ENCODE measurements around the gene HDC.

HDC gene

DNA sequence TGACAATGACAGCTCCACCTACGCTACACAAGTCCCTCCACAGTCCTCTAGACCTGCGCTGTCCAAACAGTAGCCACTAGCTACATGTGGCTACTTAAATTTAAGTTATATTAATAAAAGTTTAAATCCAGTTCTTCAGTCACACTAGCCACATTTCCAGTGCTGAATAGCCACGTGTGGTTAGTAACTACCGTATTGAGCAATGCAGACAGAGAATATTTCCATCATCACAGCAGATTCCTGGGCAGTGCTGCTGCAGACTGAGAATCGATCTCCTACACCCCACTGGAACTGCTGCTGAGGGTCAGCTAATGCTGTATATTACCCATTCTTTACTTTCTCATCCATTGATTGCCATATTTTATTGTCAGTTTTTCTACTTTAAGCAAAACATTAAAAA is 40.9 kb downstream of the HDC start:
- Histone ChIP-seq H3K36me3 (ENCODE audit: insufficient read depth, low read length) (no peaks in the 10 kb centered on the region), H3K27me3 (ENCODE audit: control insufficient read depth in 1 of 2, insufficient read depth in 2 of 2, low read length in 2 of 2) (no peaks in the 10 kb centered on the region), H3K27ac (ENCODE audit: low read depth, low read length) (no peak overlapping the region), H3K4me3 (ENCODE audit: low read depth in 1 of 2, low read length in 2 of 2) (no peak overlapping the region), H3K9ac (ENCODE audit: low read length) (no peak overlapping the region), H3K4me1 (ENCODE audit: insufficient read depth, low read length) (no peaks in the 10 kb centered on the region), H3K9me3 (ENCODE audit: low read length) (no peaks in the 10 kb centered on the region)

- Histone ChIP-seq H3K9ac (ENCODE audit: low read length) (no peak overlapping the region), H3K36me3 (ENCODE audit: insufficient read depth, low read length) (no peaks in the 10 kb centered on the region), H3K4me1 (ENCODE audit: insufficient read depth, low read length) (no peaks in the 10 kb centered on the region), H3K27ac (ENCODE audit: low read depth, low read length) (no peak overlapping the region), H3K27me3 (ENCODE audit: control insufficient read depth in 1 of 2, insufficient read depth in 2 of 2, low read length in 2 of 2) (no peaks in the 10 kb centered on the region), H3K9me3 (ENCODE audit: low read length) (no peaks in the 10 kb centered on the region), H3K4me3 (ENCODE audit: low read depth in 1 of 2, low read length in 2 of 2) (no peak overlapping the region)
These were observed 43.3 kb downstream of the HDC start for GRCh38 chr15:50222181-50222580.

DNA sequence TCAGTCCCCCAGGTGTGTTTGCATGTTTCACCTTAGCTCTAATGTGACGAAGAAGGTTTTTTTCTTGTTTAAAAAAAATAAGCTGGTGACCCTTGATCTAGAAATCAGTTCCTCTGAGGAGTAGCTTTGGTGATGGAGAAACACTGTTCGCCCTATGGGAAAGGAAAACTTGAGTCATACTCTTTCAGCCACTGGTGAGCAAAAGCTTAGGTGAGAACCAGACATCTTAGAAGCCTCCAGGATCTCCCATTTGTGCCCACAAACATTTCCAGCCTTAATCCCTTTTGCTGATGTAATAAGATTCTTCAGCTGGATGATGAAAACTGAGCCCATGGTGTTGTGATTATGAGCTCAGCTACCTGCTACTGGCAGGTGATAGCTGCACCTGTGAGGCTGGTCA is 45.7 kb downstream of the HDC start:
- Histone ChIP-seq H3K9ac (ENCODE audit: low read length) (no peak overlapping the region), H3K27ac (ENCODE audit: low read depth, low read length) (no peak overlapping the region), H3K9me3 (ENCODE audit: low read length) (no peaks in the 10 kb centered on the region), H3K4me3 (ENCODE audit: low read depth in 1 of 2, low read length in 2 of 2) (no peak overlapping the region), H3K4me1 (ENCODE audit: insufficient read depth, low read length) (no peaks in the 10 kb centered on the region), H3K36me3 (ENCODE audit: insufficient read depth, low read length) (no peaks in the 10 kb centered on the region), H3K27me3 (ENCODE audit: control insufficient read depth in 1 of 2, insufficient read depth in 2 of 2, low read length in 2 of 2) (no peaks in the 10 kb centered on the region)

DNA sequence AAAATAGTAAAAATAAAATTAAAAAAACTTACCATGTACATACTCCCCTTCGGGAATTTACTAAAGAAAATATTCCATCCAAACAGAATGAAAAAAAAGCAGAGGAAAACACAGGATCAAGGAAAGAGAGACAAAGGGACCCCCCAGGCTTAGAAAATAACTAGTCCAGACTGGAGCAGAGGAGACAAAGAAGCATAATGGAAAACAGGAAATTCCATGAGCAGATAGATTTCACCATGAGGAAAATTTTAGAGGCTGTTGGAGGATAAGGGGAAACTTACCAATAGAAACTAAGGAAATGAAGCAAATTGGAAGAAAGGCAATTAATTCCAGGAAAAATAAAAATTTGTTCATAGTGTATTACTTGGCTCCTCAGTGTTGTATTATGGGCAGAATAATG is 46.8 kb downstream of the HDC start:
- Histone ChIP-seq H3K9me3 (ENCODE audit: low read length) (no peaks in the 10 kb centered on the region), H3K4me1 (ENCODE audit: insufficient read depth, low read length) (no peaks in the 10 kb centered on the region), H3K9ac (ENCODE audit: low read length) (no peak overlapping the region), H3K27ac (ENCODE audit: low read depth, low read length) (no peak overlapping the region), H3K27me3 (ENCODE audit: control insufficient read depth in 1 of 2, insufficient read depth in 2 of 2, low read length in 2 of 2) (no peaks in the 10 kb centered on the region), H3K4me3 (ENCODE audit: low read depth in 1 of 2, low read length in 2 of 2) (no peak overlapping the region), H3K36me3 (ENCODE audit: insufficient read depth, low read length) (no peaks in the 10 kb centered on the region)

GRCh38 chr15:50218291-50218690 is 47.2 kb downstream of the HDC start:
- H3K27me3 ChIP-seq (ENCODE audit: control insufficient read depth in 1 of 2, insufficient read depth in 2 of 2, low read length in 2 of 2), result no peaks in the 10 kb centered on the region
- no peak overlapping the region for H3K9ac ChIP-seq (ENCODE audit: low read length)
- H3K9me3 ChIP-seq (ENCODE audit: low read length), result no peaks in the 10 kb centered on the region
- no peak overlapping the region for H3K4me3 ChIP-seq (ENCODE audit: low read depth in 1 of 2, low read length in 2 of 2)
- H3K36me3 ChIP-seq (ENCODE audit: insufficient read depth, low read length), result no peaks in the 10 kb centered on the region
- H3K27ac ChIP-seq (ENCODE audit: low read depth, low read length), result no peak overlapping the region
- H3K4me1 ChIP-seq (ENCODE audit: insufficient read depth, low read length), result no peaks in the 10 kb centered on the region

GRCh38 chr15:50210462-50211157 is 54.9 kb downstream of the HDC start:
- H3K4me1 ChIP-seq (ENCODE audit: insufficient read depth, low read length), result no peaks in the 10 kb centered on the region
- no peak overlapping the region for H3K9ac ChIP-seq (ENCODE audit: low read length)
- no peaks in the 10 kb centered on the region for H3K27me3 ChIP-seq (ENCODE audit: control insufficient read depth in 1 of 2, insufficient read depth in 2 of 2, low read length in 2 of 2)
- no peak overlapping the region for H3K4me3 ChIP-seq (ENCODE audit: low read depth in 1 of 2, low read length in 2 of 2)
- no peak overlapping the region for H3K27ac ChIP-seq (ENCODE audit: low read depth, low read length)
- no peaks in the 10 kb centered on the region for H3K9me3 ChIP-seq (ENCODE audit: low read length)
- H3K36me3 ChIP-seq (ENCODE audit: insufficient read depth, low read length), result no peaks in the 10 kb centered on the region

- H3K27me3 ChIP-seq (ENCODE audit: control insufficient read depth in 1 of 2, insufficient read depth in 2 of 2, low read length in 2 of 2), result no peaks in the 10 kb centered on the region
- no peak overlapping the region for H3K4me3 ChIP-seq (ENCODE audit: low read depth in 1 of 2, low read length in 2 of 2)
- H3K4me1 ChIP-seq (ENCODE audit: insufficient read depth, low read length), result no peaks in the 10 kb centered on the region
- no peak overlapping the region for H3K27ac ChIP-seq (ENCODE audit: low read depth, low read length)
- no peaks in the 10 kb centered on the region for H3K36me3 ChIP-seq (ENCODE audit: insufficient read depth, low read length)
- no peaks in the 10 kb centered on the region for H3K9me3 ChIP-seq (ENCODE audit: low read length)
- H3K9ac ChIP-seq (ENCODE audit: low read length), result no peak overlapping the region
These were observed 55.7 kb downstream of the HDC start for GRCh38 chr15:50209809-50210208.

- H3K9me3 ChIP-seq (ENCODE audit: low read length), result no peaks in the 10 kb centered on the region
- no peaks in the 10 kb centered on the region for H3K36me3 ChIP-seq (ENCODE audit: insufficient read depth, low read length)
- H3K27me3 ChIP-seq (ENCODE audit: control insufficient read depth in 1 of 2, insufficient read depth in 2 of 2, low read length in 2 of 2), result no peaks in the 10 kb centered on the region
- no peak overlapping the region for H3K4me3 ChIP-seq (ENCODE audit: low read depth in 1 of 2, low read length in 2 of 2)
- H3K9ac ChIP-seq (ENCODE audit: low read length), result no peak overlapping the region
- no peak overlapping the region for H3K27ac ChIP-seq (ENCODE audit: low read depth, low read length)
- H3K4me1 ChIP-seq (ENCODE audit: insufficient read depth, low read length), result no peaks in the 10 kb centered on the region
These were observed 59.5 kb downstream of the HDC start for GRCh38 chr15:50206020-50206419.

GRCh38 chr15:50202003-50202402 is 63.5 kb downstream of the HDC start:
- no peaks in the 10 kb centered on the region for H3K27me3 ChIP-seq (ENCODE audit: control insufficient read depth in 1 of 2, insufficient read depth in 2 of 2, low read length in 2 of 2)
- no peaks in the 10 kb centered on the region for H3K4me1 ChIP-seq (ENCODE audit: insufficient read depth, low read length)
- H3K9ac ChIP-seq (ENCODE audit: low read length), result no peak overlapping the region
- H3K27ac ChIP-seq (ENCODE audit: low read depth, low read length), result no peak overlapping the region
- no peaks in the 10 kb centered on the region for H3K9me3 ChIP-seq (ENCODE audit: low read length)
- H3K4me3 ChIP-seq (ENCODE audit: low read depth in 1 of 2, low read length in 2 of 2), result no peak overlapping the region
- no peaks in the 10 kb centered on the region for H3K36me3 ChIP-seq (ENCODE audit: insufficient read depth, low read length)

DNA sequence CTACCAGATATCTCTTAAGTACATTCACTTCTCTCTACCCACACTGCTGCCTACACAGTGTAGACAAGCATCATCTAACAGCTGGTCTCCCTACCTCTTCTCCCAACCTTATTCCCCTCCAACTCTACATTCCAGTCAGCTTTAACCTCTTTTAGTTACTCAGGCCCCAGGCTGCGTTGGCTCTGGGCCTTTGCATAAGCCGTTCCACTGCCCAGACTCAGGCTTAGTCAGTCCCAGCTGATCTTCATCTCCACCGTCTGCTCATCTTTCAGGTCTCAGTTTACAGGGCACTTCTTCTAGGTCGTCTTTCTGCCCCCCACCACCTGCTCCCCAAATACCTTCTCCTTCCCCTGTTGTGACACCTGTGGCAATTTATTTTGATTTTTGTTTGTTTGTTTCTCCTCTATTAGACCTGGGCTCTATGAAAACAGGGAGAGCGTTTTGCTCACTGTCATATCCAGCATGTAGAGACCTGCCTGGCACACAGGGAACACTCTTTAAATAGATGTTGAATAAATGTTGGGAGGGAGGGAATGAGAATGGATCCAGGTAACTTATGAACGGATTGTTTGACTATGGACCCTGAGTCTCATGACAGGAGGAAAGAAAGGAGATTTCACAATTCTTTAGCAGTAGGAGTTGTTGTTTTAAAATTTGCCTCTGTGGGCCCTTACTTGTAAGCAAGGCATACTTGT is 72.5 kb downstream of the HDC start:
- no peaks in the 10 kb centered on the region for H3K4me1 ChIP-seq (ENCODE audit: insufficient read depth, low read length)
- no peaks in the 10 kb centered on the region for H3K27me3 ChIP-seq (ENCODE audit: control insufficient read depth in 1 of 2, insufficient read depth in 2 of 2, low read length in 2 of 2)
- H3K27ac ChIP-seq (ENCODE audit: low read depth, low read length), result no peak overlapping the region
- H3K9ac ChIP-seq (ENCODE audit: low read length), result no peak overlapping the region
- H3K4me3 ChIP-seq (ENCODE audit: low read depth in 1 of 2, low read length in 2 of 2), result no peak overlapping the region
- H3K9me3 ChIP-seq (ENCODE audit: low read length), result no peaks in the 10 kb centered on the region
- no peaks in the 10 kb centered on the region for H3K36me3 ChIP-seq (ENCODE audit: insufficient read depth, low read length)

DNA sequence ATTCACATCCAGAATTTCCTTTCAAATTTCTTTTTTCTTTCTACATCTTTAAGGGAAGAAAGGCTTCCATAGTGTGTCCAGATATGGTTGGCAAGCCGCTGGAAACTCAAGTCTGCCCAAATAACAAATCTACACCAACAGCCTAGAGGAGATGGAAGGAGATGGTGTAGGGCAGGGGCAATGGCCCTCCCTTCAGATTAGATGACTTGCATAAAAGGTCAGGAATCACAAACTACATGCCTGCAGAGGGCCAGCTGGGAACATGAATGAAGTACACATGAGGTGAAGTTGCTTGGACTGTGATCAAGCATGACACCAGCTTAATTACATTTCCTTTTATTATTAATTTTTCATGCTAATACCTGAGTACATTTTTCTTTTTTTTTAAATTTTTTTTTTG is 73.4 kb downstream of the HDC start:
- no peak overlapping the region for H3K9ac ChIP-seq (ENCODE audit: low read length)
- H3K9me3 ChIP-seq (ENCODE audit: low read length), result no peaks in the 10 kb centered on the region
- H3K27me3 ChIP-seq (ENCODE audit: control insufficient read depth in 1 of 2, insufficient read depth in 2 of 2, low read length in 2 of 2), result no peaks in the 10 kb centered on the region
- no peak overlapping the region for H3K4me3 ChIP-seq (ENCODE audit: low read depth in 1 of 2, low read length in 2 of 2)
- no peak overlapping the region for H3K27ac ChIP-seq (ENCODE audit: low read depth, low read length)
- H3K36me3 ChIP-seq (ENCODE audit: insufficient read depth, low read length), result no peaks in the 10 kb centered on the region
- H3K4me1 ChIP-seq (ENCODE audit: insufficient read depth, low read length), result no peaks in the 10 kb centered on the region
